Inflammatory macrophage treated with lipopolysaccharide for 4 hours (primary cell): ENCODE results near the gene CALN1.
"Not testable (repeated sequence)": the region's sequence is repeated elsewhere in the genome, so short reads cannot be mapped to it uniquely, and the experiment has no call there.

Source experiments
- DNase-seq: peaks from one replicate; pipeline ENCODE4 v3.0.0-alpha.2; 2020

The CALN1 gene

DNA sequence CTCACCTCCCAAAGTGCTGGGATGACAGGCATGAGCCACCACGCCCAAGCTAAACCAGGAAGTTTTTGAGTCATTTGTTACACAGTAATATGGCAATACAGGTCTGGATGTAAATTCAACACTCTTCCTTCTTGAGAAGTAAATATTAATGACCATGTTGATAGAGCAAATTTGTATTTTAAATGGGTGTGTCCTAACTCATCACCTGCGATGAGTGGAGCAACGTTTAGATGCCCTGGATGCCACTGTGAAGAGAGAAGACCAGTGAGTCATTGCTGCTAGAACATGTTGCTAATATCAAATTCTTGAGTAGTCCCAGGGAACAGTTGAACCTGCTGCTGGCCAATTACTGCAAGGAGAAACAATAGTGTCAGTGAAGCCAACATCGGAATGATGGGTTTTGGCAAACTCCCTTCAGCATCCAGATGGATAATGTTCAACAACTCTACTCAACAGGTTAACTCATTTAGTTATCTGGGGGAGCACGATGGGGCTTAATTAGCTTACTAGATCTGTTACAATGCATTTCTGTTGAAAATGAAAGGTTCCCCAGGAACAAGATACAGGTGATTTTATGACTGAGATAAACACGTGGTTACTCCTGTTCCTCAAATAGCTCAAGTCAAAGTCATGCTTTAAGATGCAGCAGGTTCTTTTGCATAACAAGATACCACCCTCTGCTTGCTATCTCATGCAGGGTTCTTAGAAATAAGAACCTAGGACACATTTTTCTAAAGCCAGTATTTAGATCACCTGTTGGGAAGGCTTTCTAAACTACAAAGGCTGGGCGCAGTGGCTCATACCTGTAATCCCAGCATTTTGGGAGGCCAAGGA, 146.8 kb downstream of the CALN1 start:
- no peak for DNase-seq

DNA sequence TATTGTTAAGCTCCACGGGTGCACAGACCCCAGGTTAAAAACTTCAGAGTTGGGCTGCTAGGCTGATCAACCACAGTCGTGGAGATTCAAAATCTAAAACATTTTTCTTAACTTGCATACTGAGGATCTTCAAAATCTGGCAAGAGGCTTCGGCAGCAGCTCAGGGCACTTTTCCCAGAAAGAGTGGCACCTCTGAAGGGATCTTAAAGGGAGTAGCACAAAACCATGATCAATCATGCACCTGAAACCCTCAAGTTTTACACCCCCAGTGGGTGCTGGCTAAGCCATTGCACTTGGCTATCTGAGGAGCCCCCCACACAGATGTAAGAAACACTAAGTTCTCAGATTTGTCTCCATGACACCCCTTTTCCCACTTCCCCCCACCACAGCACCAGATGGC, 151.7 kb downstream of the CALN1 start:
- no peak for DNase-seq

DNA sequence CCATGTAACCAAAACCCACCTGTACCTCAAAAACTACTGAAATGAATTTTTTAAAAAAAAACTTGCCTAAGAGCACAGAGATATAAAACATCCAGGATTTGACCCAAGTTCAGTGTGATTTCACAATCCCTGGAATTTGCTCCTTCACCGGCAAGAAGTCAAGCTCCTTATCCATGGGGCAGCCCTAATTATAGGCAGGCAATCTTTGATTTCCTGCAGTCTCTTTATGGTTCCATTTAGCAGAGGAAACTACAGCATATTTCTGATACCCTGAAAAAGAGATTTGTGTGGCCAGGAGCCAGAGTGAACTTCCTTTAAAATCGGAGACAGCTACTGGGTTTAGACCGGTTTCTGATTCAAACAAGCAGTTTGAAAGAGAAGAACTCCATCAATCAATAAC, 154.1 kb downstream of the CALN1 start:
- DNase-seq = no peak

DNA sequence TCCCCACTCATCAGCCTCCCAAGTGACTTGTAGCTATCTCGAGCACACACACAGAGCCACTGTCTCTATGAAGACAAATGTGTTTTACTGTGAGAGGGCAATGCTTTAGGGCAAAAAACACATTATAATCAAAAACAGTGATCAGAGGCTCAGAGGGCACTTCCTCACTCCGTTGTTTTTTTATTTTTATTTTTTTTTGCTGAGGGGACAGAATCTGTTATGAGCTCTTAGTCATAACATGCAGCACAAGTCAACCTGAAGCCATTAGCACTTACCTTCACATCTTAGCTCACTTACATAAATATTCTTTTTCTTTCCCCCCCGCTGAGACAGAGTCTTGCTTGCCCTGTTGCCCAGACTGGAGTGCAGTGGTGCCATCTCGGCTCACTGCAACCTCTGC, 157.7 kb downstream of the CALN1 start:
- no peak for DNase-seq

DNA sequence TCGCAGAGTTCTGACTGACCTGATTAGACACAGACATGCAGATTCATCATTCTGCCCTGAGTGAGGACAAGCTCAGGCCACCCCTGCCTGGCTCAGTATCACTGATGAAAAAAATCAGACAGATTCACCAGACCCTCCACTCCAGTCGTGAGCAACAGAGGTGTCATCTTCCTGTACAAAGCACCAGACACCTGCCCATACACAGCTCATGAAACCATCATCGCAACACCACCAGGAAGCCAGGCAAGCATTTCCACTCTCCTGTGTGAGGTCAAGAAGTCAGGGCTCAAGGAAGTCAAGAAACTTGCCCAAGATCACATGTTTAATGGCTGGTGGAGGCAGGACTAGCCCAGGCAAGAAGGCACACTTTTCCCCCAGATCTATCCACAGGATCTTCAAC, 163.0 kb downstream of the CALN1 start:
- no peak for DNase-seq

DNA sequence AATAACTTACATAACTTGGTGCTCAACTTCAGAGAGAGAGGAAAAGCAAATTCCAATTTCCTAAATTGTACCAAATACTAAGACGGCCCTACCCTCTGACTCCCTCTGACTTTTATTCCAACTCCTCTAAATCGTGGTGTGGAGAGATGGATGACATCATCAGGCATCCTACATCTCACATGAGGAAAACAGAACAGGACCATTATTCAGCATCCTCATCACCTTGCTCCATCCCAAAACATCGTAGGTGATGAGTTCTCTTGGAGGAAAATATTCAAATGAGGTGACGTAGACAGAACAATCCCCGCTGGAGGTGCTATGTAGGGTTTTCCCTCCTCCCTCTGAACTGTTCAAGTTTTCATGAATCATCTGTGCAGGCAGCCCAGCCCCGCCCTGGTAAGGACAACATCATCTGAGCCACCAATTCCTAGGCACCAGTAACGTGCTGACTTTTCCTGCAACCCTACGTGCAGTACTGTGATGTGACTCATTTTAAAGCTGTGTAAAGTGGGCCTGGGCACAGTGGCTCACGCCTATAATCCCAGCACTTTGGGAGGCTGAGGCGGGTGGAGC, 167.2 kb downstream of the CALN1 start:
- no peak for DNase-seq

DNA sequence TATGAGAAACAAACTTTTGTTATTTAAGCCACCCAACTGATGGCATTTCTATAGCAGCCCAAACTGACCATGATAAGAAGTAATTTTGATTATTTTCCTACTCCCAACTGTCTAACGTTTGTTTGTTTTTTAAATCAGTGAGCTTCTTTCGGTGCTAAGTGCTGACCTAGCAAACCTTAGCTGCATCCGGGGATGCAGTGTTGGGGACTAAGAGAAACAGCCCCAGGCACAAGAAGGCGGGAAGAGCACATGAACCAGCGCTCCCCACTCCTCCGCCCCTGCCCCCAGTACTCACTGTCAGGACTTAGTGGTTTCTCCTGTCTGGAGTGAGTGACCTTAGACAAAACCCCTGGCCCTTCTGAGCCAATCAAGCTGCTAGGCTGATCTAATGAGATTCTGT, 168.8 kb downstream of the CALN1 start:
- DNase-seq = no peak

DNA sequence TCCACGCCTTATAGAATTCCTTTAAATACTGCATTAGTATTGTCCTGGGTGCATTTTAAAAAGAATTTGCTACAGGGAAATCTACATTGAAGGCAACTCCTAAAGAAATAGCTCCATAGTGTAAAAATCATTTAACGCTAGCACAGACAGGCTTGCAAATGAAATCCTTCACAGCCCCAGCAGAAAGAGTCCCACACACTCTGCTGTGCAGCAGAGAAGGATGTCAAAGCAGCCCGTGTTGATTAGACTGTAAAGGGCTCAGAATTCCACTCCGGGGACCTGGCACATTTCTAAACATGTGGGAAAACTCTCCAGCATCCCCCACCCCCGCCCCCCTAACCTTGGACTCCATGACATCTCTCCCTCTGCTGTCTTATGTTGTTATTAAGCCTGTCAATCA, 176.8 kb downstream of the CALN1 start:
- no peak for DNase-seq

DNA sequence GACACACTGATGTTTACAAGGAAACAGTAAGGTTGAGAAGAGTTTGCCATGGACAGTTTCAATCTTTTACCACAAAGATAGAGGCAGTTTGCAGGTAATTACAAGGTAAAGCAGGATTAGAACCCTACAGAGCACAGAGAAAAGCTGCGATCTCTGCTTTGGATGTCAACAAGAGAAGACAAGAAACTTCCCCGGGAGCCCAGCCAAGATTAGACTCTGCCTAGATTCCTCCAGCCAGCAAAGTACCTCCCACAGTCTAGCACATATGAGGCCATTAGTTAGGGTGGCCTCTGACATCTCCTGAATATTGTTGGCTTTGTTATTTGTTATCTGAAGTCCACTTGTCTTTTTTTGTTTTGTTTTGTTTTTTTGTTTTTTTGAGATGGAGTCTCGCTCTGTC, 178.1 kb downstream of the CALN1 start:
- no peak for DNase-seq

DNA sequence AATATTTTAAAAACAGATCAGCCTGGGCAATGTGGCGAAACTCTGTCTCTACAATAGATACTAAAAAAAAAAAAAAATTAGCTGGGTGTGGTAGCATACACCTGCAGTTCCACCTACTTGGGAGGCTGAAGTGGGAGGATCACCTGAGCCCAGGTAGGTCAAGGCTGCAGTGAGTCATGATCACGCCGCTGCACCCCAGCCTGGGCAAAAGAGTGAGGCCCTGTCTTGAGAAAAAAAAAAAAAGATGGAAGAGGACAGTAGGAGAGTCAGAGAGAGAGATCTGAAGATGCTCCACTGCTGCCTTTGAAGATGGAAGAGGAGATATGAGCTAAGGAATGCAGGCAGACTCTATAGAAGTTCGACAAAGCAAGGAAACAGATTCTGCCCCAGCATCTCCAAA, 181.9 kb downstream of the CALN1 start:
- no peak for DNase-seq

DNA sequence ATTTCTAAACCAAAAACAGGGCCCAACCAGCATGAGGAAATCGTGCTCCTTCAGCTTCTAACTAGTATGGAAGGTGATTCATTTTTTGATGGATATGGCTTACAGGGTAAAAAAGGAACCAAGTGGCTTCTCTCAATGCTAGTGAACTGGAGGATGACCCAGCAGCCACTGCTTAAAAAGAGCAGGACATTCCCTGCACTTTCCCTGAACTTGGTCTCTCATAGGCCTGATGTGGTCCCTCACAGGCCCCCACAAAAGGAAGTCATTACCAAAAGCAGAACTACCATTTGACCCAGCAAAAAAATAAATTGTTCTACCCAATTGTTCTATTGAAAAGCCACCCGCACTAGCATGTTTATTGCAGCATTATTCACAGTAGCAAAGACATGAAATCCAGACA, 188.8 kb downstream of the CALN1 start:
- DNase-seq = no peak

DNA sequence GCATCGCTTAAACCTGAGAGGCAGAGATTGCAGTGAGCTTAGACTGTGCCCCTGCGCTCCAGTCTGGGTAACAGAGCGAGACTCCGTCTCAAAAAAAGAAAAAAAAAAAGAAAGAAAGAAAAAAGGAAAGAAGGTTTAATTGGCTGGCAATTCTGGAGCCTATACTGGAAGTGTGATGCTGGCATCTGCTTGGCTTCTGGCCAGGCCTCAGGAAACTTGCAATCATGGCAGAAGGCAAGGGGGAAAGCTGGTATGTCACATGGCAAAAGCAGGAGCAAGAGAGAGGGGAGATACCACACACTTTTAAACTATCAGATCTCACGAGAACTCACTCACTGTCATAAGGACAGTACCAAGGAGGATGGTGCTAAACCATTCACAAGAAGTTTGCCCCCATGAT, 190.0 kb downstream of the CALN1 start:
- no peak for DNase-seq

DNA sequence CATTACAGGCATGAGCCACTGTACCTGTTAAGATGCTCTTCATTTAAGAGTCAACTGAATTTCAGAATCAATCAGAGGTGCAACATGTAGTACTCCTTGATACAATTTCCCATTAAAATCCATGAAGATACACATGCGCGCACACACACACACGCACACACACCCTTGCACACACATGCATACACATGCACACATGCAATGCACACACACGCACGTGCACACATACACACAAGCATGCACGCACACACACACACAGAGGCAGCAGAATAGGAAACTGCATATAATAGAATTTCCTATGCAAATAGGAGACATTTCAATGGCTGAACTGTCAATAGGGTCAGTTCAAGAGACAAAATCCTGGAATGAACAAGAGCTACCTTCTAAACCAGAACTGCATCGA, 192.6 kb downstream of the CALN1 start:
- DNase-seq = no peak

DNA sequence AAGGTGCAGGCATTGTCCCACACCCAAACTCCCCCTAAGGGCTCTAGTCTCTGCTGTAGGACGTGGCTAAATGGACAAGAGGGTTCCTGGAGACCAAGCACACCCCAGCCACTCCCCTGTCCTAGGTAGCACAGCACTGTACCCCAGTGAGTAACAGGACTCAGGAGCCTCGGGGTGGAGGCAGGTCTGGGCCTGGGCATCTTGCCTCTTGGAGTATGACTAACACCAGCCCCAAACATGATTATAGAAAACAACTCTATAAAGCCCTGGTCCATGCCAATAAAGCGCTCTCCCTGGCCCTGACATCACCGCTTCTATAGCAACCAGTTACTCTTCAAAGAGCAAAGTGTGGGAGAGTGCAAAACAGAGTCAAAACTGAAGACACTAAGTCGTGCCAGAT, 195.0 kb downstream of the CALN1 start:
- no peak for DNase-seq

DNA sequence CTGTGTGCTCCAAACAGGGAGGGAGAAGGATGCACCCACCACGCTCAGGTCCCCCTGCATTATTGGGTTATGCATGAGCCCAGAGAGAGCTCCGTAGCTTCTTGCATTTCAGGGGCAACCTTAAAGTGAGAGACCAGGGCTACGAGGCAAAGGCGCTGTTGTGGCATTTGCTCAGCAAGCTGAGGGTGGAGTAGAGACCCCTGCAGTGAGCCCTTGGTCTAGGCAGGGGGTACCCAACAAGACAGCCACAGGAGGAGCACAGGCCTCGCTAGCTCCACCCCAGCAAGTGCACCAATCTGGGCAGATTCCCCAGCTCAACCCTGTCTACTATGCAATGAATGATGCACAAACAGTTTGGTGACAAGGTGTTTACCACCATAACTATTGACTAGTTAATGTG, 198.4 kb downstream of the CALN1 start:
- DNase-seq = no peak

DNA sequence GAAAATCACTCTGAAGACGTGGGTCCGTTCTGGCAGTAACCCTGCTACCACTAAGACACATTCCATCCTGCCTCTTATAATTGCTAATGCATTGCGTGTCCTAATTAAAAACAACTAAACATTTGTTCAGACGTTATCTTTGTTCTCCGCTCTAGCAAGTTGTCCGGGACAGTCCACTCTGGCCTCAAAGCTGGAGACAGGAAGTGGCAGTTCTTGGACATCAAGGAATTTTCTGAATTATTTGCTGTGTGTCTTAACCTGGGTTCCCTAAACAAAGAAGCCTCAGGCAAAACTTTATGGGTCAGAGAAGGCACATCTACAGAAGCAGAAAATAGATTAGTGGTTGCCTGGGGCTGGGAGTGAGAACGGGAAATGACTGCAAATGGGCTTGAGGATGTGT, 199.1 kb downstream of the CALN1 start:
- no peak for DNase-seq

DNA sequence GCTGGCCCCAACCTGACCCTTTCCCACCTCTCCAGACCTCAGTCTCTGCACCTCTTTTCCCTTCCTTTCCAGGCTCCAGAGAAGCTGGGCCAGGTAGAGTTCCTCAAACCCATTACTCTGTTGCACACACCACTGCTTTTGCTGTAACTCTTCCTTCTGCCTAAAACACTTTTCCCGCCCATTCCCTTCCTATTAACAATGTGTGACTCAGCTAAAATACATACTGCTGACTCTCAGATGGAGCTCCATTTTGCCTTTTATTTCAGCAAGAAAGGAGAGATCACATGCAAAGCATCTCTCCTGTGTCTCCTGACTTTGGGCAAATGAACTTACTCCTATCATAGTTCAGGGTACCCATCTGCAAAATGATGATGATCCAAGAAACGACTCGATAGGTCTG, 201.0 kb downstream of the CALN1 start:
- DNase-seq = no peak

DNA sequence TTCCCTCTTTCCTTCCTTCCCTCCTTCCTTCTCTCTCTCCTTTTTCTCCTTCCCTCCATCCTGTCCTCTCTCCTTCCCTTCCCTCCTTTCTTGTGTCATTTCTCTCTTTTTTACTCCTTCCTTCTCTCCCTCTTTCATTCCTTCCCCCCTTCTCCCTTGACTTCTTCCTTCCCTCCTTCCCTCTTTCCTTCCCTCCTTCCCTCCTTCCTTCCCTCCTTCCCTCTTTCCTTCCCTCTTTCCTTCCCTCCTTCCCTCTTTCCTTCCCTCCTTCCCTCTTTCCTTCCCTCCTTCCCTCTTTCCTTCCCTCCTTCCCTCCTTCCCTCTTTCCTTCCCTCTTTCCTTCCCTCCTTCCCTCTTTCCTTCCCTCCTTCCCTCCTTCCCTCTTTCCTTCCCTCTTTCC, 203.1 kb downstream of the CALN1 start:
- not testable (repeated sequence) for DNase-seq

DNA sequence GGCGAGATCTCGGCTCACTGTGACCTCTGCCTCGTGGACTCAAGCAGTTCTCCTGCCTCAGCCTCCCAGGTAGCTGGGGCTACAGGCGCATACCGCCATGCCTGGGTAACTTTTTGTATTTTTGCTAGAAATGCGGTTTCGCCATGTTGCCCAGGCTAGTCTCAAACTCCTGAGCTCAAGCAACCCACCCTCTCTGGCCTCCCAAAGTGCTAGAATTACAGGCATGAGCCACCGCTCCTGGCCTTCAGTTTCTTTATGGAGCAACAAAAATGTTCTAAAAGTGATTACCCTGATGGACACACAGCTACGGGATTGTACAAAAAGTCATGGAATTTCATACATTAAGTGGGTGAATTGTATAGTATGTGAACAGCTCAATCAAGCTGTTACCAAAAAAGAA, 216.0 kb downstream of the CALN1 start:
- DNase-seq = no peak

DNA sequence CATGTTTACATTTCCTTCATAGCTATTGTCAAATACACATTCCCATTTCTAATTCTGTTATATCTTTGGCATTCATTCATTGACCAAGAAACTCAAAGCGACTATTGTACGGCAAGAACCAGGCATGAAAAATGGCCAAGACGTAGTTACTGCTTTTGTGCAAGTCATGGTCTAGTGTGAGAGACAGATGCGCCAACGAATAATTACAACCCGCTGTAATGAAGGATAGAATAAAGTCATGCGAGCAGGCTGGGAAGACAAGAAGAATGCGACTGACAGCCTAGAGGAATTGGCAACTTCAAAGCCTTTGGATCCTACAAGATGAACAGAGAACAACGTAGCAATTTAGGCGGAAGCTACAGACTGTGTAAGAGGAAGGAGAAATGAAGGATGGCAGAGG, 221.2 kb downstream of the CALN1 start:
- DNase-seq = no peak

DNA sequence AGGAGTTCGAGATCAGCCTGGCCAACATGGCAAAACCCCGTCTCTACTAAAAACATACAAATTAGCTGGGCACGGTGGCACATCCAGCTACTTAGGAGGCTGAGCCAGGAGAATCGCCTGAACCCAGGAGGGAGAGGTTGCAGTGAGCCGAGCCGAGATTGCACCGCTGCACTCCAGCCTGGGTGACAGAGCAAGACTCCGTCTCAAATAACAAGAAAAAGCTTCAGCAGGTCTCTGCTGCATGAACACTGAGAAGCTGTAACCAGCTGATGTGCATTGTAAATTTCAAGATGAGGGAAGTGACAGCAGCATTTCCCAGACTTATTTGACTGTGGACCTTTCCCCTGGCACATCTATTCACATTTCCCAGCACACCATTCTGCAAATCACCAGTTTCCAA, 222.0 kb downstream of the CALN1 start:
- no peak for DNase-seq

DNA sequence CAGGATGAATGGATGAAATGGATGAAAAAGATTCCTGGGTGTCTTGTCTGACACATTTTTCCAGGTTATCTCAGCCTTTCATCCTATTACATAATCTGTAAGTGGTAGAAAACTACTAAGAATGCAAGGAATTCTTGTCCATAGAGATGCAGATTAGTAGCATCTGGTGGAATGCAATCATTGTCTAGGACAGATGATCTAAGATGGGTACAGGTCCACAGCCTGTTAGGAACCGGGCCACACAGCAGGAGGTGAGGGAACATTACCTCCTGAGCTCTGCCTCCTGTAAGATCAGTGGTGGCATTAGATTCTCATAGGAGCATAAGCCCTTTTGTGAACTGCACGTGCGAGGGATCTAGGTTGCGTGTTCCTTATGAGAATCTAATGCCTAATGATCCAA, 225.0 kb downstream of the CALN1 start:
- DNase-seq = no peak

DNA sequence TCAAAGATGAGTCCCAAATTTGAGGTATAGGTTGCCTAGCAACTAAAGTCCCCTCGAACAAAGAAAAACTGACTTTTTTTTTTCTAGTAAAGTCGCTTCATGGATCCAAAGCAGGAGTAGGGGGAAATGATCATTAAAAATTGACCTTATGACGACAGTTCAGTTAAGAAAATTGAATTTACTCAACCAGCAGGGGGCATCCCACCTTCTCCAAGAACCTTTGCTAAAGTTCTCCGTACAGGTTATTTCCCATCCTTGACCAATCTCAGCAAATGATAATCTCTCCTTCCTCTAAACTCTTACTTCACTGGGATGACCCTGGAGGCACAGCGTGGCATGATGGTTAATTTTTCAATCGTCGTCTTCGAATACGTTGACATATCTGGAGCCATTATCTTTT, 228.3 kb downstream of the CALN1 start:
- DNase-seq = peak; percentile 1

DNA sequence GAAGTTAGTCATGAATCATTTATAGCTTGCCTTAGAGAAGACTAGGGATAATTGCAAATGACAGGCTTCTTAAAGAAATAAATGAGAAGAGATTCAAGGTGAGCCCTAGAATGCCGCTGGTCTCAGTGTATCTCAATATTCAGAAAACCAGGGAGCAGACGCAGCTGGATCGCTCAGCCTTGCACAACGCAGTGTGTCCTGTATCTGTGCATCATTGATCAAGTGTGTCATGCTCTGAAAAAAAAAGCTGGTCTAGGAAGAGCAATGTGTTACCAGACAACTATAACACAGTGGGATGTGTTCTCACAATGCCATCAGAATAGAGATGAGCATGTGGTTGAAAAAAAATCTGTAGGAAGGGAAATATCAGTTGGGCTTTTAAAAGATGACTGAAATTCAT, 230.1 kb downstream of the CALN1 start:
- DNase-seq = no peak

DNA sequence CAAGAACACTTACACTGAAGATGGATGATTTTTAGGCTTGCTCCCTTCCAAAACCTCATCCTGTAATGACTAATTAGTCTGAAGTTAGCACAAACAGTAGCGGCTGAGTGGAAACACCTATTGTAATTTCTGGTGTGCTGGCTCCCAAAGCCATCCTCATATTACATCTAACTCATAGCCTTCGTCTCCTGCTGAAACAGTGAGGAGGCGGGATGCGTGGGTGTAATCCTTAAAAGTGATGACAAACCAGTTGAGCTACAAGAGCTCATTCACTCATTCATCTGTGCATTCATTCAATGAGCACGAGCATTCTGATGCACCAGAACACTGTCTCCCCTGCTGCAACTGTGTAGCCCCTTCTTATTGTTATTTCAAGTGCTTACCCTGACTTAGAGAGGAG, 235.3 kb downstream of the CALN1 start:
- no peak for DNase-seq
